ENCODE results near the gene RSKR. TPM values are rescaled to one million over a fixed set of nuclear protein-coding genes. Genes with fewer than 3 reads are reported as not detected.

RSKR gene
- total RNA-seq, 1 donor from 2014 or later: 31.1 TPM

- intact Hi-C loops (cut with micrococcal nuclease): no loop called here
Measured at GRCh38 chr17:28580959-28581358, 33.0 kb downstream of the RSKR start.

GRCh38 chr17:28579526-28579925 lies 34.5 kb downstream of the RSKR start:
- intact Hi-C loops (cut with micrococcal nuclease): loop anchor here (5.0 kb wide), 2 partner anchors 68 to 83 kb away; partner anchors contain the start of genes BLTP2, SDF2 and SUPT6H

- intact Hi-C loops (cut with micrococcal nuclease): loop anchor here (5.0 kb wide), 2 partner anchors 69 to 84 kb away; partner anchors contain the start of genes BLTP2, SDF2 and SUPT6H
Measured at GRCh38 chr17:28578246-28579195, 35.5 kb downstream of the RSKR start.

- intact Hi-C loops (cut with micrococcal nuclease): loop anchor here (1.0 to 5.0 kb wide), 4 partner anchors 21 to 375 kb away; partner anchors contain the start of genes BLTP2, SDF2 and SUPT6H
Measured at GRCh38 chr17:28577466-28577824, 36.5 kb downstream of the RSKR start.

- intact Hi-C loops (cut with micrococcal nuclease): loop anchor here (1.0 to 5.0 kb wide), 4 partner anchors 21 to 376 kb away; partner anchors contain the start of genes BLTP2, SDF2 and SUPT6H
Measured at GRCh38 chr17:28576758-28577465, 37.1 kb downstream of the RSKR start, which contains the start of gene ALDOC. TSS of gene ALDOC (minus strand) at chr17:28576895. CDS start at chr17:28575532, 1,363 bp downstream.

GRCh38 chr17:28576016-28576415 lies 38.0 kb downstream of the RSKR start:
- intact Hi-C loops (cut with micrococcal nuclease): loop anchor here (2.0 to 5.0 kb wide), 3 partner anchors 71 to 377 kb away; partner anchors contain the start of genes BLTP2, SDF2 and SUPT6H

- intact Hi-C loops (cut with micrococcal nuclease): loop anchor here (5.0 kb wide), 2 partner anchors 72 to 87 kb away; partner anchors contain the start of genes BLTP2, SDF2 and SUPT6H
Measured at GRCh38 chr17:28575126-28575795, 38.7 kb downstream of the RSKR start.

GRCh38 chr17:28574526-28574925 lies 39.5 kb downstream of the RSKR start:
- intact Hi-C loops (cut with micrococcal nuclease): no loop called here

- intact Hi-C loops (cut with micrococcal nuclease): no loop called here
Measured at GRCh38 chr17:28573966-28574480, 40.0 kb downstream of the RSKR start.

GRCh38 chr17:28573521-28573920 lies 40.5 kb downstream of the RSKR start:
- intact Hi-C loops (cut with micrococcal nuclease): no loop called here

- intact Hi-C loops (cut with micrococcal nuclease): no loop called here
Measured at GRCh38 chr17:28573040-28573380, 41.0 kb downstream of the RSKR start.

GRCh38 chr17:28572259-28573039 lies 41.5 kb downstream of the RSKR start:
- intact Hi-C loops (cut with micrococcal nuclease): no loop called here

- intact Hi-C loops (cut with micrococcal nuclease): loop anchor here (1.0 to 2.0 kb wide), 2 partner anchors 19 to 139 kb away; partner anchors contain the start of genes PROCA1 and UNC119
Measured at GRCh38 chr17:28571361-28572122, 42.4 kb downstream of the RSKR start, which contains the start of gene PIGS. TSS of gene PIGS (minus strand) at chr17:28571524. CDS start at chr17:28571496, 28 bp downstream.

GRCh38 chr17:28570716-28571360 lies 43.1 kb downstream of the RSKR start:
- intact Hi-C loops (cut with micrococcal nuclease): loop anchor here (1.0 to 2.0 kb wide), 2 partner anchors 19 to 140 kb away; partner anchors contain the start of genes PROCA1 and UNC119

GRCh38 chr17:28569446-28569845 lies 44.5 kb downstream of the RSKR start:
- intact Hi-C loops (cut with micrococcal nuclease): no loop called here

GRCh38 chr17:28567604-28568003 lies 46.4 kb downstream of the RSKR start:
- intact Hi-C loops (cut with micrococcal nuclease): no loop called here

- intact Hi-C loops (cut with micrococcal nuclease): no loop called here
Measured at GRCh38 chr17:28563475-28563874, 50.5 kb downstream of the RSKR start.

Measured in T-helper 2 cell treated with Interferon-gamma antibody and Interleukin-4, amounts not matched to agents 100 ng/mL and 5 ng/mL, for 36 hours (primary cell).